CD4-positive, alpha-beta T cell treated with Interleukin-17A for 4 hours (primary cell): ENCODE results near the gene SFTPD.

Source experiments
- DNase-seq: peaks from one replicate; pipeline ENCODE4 v3.0.0-alpha.2; 2020; ENCODE audit warnings: mixed read lengths

The SFTPD gene

DNA sequence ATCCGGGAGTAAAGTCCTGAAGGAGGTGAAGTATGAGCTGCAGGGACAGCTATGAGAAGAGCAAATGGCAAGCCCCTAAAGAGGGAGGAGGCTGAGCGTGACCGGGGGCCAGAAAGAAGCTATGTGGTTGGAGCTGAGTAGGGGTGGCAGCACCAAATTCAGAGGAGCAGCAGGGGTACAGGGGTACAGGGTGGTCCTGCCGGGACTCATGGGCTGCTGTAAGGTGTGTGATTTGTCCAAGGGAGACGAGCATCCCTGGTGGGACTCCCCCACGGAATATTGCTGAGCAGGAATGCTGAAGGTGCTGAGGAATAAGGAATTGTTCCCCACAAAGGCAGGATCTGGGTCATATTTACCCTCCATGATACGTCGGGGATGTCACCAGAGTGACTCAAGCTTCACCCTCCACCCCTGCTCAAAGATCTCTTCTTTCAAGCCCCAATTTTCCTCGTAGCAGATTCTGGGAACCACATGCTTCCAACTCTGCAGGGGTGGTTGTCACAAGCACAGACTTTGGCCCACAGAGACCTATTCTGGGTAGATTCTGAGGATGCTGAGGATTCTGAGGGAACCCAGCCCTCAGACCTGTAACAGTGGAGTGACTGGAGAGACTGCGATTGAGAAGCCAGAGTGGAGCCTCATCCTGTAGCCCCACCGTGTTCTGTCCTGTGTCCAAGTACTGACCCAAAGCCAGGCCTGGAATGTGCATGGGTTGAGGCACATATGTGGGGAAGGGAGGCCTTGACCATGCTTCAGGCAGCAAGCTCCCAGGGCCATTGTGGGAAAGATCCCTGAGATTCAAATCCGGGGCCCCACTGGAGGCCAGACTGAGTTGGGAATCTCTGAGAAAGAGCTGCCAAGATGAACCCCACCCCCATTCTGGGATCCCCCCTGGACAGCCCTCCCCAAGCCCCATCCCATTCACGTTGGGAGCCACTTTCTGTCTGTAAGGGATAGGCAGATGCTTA is 4.2 kb downstream of the SFTPD start:
- DNase-seq: no peak

DNA sequence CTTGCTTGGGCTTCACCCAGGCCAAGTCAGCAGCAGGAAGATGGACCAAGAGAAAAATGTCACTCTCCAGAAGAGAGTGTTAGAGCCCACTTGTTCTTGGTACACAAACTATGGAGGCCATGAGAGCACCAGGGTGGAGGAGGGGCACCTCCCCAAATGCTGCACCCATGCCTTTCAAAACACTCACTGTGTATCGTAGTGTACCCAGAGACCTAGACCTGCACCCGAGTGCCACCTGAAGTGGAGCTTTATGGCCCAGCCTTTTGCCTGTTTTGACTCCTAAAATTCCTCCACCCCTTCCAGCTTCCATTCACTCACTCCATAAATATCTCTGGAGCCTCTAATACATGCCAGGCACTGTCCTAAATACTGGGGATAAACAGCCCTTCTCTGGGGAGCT is 5.0 kb downstream of the SFTPD start:
- no peak for DNase-seq

DNA sequence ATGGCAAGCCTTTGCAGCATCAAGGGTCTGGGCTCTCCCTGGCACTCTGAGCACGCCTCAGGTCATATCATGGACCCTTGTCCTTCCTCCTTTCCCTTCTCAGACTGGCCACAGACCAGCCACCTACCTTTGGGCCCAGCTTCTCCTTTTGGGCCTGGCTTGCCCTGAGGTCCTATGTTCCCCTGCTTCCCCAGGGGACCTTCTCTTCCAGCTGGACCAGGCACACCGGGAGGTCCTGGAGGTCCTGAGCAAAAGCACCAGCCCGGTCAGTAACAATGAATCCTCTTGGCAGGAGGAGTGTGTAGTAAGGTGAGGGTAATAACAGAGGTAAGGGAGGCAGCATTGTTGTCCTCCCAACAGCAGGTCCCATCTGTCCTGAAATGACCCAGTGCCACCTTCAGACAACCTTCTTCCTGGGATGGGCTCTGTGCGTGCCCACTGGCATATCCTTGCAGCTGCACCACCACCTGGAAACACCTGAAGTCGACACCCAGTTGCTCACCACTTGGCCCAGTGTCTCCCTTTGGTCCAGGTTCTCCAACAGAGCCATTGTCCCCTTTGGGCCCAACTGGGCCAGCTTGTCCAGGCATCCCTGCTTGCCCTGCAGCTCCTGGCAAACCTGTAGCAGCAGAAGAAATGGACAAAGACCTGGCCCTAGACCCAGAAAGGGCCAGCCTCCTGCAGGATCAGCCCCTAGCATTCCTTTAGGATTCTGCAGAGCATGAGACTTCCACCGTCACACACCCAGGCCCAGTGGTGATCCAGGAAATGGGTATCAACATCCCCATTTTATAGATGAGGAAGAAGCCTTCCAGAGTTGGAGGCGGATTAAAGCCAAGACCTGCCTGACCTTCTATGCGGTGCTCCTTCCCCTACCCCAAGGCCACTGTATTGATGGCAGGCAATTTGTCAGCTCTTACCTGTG is 6.4 kb downstream of the SFTPD start:
- DNase-seq: no peak

DNA sequence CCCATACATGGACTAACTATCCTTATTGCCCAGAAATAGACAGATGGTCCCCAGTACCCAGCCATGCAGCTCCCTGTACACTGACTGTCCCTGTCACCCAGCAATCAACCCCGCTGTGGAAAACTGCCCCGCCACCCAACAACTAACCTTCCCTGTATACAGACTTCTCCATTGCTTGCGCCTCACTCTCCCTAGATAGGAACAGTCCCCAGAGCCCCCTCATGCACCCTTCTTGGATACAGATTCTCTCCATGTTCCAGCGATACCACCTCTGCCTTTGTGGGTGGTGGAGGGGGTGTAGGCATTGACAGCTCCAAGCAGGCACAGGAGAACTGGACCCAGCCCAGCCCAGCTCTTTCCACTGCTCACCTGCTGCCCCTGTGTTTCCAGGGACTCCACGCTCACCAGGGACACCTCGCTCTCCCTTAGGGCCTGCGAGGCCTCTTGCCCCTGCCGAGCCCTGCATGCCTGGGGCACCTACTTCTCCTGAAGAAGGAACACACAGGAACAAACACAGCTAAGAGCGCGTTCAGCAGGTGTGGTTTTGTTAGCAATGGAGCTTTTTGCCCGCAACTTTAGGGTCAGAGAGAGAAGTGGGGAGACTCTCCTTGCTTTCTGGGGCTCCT is 7.2 kb downstream of the SFTPD start:
- DNase-seq: no peak

DNA sequence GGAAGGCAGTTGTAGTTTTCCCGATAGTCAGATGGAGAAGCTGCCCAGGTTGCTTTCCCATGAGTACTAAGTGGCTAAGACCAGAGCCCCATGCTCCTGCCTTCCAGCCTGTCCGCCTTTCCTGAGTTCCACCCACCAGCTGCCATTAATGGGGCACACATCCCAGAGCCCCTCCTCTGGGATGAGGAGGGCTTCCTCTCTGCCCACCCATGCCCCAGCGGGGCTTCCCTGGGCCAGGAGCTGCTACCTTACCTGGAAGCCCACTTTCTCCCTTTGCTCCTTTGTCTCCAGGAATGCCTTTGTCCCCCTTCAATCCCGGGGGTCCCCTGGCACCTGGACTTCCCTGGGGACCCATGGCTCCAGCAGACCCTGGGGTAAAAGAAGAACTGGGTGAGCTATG is 7.8 kb downstream of the SFTPD start:
- DNase-seq: no peak

DNA sequence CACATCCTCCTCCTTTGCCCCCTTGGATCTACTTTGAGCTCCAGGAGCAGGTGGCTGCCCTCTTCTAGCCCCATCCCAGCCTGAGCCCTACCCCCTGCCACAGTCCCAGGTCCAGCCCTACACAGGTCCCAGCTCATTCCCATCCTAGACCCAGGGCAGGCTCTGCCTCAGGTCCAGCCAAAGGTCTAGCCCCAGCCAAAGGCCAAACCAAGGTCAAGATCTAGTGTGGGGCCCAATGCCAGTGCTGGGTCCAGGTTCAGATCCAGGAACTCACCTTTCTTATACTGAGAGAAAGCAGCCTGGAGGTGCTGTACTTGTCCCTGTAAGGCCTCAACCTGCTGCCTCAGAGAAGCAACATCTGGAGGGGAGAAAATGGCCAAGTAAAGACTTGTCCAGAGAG is 8.5 kb downstream of the SFTPD start:
- no peak for DNase-seq

DNA sequence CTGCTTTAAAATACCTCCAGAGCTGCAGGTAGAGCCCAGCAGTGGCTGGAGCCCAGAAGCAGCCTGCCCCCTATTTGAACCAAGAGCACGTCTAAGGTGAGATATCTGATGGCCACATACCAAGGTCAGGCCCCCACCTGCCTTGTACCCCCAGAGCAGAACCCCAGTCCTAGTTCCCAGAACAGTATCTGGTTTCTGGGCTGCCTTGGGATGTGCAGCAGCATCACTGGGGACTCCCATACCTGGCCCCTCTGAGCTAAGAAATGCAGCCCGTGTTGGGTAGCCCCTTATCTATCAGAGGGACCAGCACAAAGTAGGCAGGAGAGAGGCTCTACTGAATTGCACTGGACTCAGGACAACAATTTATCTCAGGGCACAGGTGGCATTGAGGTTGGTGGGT is 8.9 kb downstream of the SFTPD start:
- no peak for DNase-seq

DNA sequence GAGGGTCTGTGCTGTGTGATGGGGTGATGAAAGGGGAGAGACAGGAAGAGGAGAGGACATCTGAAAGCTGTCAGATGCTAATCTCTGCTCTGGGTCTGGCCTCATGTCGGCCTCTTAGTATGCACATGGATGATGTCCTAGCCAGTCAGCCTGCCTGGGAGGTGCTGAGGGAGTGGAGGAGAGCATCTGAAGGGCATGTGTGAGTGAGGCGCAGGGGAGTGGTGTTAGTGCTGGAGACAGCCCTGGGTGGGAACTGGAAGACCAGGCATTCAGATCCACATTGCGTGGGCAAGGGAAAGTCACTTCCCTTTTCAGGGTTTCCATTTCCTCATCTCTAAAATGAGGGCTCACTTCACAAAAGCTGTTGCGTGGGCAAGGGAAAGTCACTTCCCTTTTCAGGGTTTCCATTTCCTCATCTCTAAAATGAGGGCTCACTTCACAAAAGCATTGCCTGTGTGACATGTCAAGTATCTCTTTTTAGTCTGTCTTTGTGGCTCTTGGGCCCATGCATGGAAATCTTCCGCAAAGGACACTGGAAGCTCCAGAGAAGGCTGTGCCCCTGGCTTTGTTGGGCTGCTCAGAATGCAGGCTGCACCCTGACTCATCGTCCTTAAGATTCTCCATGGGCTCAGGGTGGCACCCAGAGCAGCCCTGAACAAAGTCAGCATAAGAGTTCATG is 10.0 kb downstream of the SFTPD start:
- DNase-seq: no peak

DNA sequence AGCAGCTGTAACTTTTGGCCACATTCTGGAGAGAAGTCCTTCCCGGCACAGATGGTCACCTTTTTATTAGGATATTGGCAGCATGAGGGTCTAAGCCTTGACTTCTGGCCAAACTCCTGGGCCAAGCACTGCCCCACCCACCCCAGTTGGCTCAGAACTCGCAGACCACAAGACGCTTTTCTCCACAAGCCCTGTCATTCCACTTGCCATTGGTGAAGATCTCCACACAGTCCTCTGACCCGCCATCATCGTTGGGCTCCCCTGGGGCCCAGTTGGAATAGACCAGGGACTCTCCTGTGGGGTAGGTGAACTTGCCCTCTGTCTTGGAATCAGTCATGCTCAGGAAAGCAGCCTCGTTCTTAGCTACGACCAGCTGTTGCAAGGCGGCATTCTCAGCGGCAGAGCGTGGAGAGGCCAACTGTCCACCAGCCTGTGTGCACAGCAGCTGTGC is 11.2 kb downstream of the SFTPD start:
- DNase-seq: no peak

DNA sequence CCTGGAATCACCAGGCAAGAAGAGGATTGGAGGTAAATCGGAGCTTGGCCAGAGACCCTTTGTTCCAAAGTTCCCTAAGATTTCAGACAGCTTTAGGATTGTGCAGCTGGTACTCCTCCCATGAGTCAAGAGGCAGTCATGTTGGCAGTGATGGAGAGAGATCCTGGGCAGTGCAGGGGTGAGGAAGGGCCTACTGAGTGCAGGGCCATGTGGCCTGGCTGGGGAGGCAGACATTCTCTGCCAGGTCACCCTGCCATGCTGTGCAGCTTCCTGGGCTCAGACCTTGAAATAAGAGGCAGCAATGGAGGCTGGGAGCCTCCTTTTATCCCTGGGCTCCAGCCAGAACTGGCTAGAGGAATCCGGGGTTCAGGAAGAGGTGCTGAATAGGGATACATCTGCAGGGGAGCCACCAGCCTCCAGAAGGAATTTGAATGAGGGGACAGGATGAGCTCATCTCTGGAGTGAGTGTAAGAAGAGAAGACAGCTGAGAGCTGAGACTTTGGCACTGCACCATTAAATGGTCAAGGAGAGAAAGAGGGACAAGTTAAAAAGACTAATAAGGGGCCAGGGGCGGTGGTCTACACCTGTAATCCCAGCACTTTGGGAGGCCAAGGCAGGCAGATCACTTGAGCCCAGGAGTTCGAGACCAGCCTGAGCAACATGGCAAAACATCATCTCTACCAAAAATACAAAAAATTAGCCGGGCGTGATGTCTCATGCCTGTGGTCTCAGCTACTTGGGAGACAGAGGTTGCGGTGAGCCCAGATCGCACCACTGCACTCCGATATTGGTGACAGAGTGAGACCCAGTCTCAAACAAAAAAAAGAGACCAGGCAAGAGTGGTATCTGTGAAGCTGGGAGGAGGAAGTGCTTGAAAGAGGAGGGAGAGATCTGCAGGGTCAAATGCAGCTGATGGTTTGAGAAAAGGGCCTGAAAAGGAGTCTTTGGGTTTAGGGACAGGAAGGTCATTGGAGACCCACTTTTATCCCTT is 12.0 kb downstream of the SFTPD start:
- no peak for DNase-seq

DNA sequence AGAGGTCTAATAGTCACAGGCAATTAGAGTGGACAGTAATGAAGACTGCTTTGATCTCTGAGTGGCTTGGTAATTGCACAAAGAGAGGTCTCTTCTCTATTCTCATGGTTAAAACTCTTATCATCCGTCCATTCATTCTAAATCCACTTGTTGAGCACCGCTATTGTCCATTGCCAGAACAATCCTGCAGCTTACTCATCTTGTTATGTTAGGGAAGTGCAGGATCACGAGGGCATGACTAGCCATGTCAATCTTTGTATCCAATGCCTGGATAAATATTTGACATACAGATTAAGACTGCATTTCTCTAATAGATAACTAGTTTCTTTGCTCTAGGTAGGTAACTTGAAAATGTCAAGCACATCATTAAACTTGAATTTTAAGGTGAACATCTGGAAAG is 14.9 kb downstream of the SFTPD start:
- DNase-seq: no peak

DNA sequence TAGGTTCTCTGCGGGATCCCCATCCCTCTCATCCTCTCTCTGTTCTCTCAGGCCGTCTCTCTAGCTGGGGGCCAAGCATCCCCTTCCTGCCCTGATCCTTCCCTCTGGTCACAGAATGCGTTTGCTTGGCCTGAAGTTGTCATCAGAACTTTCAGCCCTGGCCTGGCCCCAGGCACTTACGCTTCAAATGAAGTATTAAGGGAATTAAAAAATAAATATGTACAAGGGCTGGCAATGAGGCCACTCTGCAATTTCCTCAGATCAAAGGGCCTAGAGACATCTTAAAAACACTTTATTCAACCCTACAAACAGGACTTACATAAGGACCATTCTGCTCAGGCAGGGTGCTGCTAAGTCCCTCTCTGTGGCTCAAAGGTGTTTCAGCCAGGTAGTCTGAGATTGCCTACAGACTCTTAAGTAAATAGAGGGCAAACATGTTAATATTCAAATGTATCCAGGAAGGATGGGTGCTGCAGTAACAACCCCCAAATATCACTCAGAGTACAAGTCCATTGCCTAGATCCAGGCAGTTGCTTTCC is 16.0 kb downstream of the SFTPD start:
- no peak for DNase-seq

DNA sequence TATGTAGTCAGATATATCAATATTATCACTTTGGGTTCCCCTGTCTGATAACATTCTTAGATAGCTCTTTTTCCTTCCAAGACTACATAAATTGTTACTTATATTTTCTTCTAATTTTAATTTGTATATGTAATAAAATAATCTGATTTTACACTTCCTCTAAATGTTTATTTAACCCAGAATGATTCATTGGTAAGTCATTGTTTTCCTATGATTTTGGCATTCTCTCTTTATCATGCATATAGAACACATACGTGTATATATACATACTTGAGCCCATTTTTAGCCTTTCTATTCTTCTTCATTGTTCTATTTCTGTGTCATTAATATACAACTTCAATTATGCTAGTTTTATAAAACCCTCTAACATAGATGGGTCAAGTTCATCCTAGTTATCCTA is 16.6 kb downstream of the SFTPD start:
- no peak for DNase-seq

DNA sequence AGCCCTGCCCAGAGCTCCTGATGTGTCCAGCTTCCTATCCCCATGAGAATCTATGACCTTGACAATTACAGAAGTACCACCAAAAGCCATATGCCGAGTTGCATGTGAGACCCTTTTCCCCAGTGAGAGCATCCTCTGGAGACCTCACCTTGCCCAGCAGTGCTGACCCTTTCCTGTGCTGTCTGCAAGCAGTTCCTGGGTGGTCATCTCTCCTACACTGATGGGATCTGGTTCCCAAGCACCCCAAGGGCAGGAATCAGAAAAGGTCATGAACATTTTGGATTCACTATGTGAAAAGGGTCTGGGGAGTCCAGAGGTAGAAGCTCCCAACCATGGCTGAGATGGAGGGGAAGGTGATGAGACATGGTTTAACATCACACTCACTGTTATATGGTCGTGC is 18.2 kb downstream of the SFTPD start:
- no peak for DNase-seq

DNA sequence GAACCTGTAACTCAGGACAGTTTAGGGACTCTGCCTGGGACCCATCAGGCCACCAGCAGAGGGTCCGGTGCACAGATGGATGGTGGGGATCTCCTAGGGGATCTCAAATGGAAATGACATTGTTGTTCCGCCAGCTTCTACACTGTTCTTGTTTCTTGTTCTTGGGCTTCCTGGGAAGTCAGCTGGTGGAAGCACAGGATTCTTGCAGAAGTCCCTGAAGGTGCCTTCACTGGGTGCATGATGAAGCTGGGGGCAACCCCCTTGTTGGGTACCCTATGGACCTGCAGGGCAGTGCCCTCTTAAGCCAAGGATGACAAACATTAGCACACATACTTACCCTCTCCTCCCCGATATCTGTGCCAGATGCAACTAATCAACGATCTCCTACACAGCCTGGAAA is 18.6 kb downstream of the SFTPD start:
- no peak for DNase-seq

DNA sequence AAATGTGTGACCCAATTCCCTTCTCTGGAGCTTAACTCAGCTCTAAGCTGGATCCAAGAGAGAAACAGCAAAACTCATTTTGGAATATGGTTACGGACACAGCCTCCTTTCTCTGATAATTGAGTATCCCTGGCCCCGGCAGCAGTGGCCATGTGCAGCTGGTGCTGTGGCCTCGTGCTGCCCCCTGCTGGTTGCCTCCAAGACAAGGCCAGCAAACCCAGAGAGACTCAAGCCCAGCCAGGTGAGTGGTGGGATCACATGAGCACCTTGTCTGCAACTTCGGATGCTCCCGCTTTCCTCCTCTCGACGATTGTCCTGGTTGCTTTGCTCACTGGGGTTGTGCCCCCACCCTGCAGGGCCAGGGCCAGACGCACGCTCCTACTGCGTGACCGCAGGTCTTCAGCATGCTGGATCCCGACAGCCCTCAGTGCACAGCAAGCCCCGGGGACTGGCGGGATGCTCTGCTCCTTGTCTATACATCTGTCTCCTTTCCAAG is 19.4 kb downstream of the SFTPD start:
- DNase-seq: peak; percentile 79

DNA sequence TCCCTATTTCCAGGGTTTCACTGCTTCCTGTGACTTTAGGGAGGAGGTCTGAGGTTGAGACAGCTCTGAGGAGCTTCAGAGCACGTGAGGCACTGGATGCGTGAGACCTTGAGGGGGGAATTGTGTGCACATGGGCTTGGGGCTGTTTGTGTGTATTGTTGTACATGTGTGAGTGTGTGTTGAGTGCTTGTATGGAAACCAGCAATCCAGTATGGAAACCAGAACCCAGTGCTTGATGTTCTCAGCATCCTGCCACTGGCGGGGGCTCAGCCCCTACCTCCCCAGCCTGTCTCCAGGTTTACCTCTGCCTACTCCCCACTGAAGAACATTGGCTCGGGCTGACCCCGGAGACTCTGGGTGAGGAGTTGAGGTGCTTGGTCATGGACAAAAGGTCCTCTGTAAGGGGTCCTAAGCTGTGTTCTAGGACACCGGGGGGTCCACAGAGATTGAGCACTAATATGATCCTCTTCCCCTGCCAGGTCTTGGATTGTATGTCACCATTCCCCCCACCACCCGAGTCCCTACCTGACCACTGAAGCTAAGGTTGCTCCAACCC is 20.8 kb downstream of the SFTPD start:
- DNase-seq: no peak

DNA sequence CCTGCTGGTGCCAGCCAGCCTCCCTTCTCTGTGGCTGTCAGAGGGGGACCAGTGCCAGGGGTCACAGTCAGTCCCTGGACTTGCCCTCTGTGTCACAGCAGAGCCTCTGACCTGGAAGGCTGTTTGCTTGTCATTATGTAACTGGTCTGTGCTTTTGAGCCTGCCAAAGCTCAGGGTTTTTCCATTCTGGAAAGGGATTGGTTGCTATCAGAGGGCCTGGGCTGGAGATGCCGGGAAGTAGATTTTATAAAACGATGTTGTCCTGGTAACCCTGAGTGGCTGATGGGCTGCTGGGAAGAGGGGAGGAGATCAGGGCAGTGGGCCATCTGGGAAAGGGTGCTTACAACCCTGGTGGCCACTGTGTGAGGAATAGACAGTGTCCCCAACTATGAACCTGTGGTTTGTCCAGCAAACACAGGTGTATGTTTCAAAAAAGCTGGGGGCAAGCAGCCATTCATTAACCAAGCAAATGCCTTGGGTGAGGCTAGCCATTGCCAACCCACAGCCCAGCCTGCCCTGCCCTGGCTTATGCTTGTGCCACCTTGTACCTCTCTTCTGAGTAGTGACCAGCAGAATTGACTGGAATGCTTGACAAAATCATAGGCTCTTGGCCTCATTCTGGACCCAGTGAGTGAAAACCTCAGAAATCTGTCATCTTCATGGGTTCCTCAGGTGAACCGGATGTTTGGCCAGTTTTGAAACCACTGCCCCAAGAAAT is 21.6 kb downstream of the SFTPD start:
- no peak for DNase-seq

DNA sequence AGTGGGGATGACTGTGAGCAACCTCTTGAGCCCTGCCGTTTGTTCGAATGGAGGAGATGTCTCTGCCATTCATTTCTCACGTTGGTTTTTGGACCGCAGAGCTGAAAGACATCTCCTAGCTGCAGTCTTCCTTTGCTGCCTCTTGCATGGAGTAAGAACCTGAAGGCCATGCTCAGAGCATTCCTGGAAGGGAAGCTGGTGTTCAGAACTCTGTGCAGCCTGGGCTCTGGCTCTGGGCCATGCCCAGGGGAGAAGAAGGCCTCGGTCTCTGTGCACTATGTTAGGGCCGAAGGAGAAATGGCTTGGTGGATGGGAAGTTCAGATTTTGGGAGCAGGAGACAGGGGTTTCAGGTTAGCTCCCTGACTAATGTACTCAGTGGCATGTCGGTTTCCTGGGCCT is 22.9 kb downstream of the SFTPD start:
- no peak for DNase-seq

DNA sequence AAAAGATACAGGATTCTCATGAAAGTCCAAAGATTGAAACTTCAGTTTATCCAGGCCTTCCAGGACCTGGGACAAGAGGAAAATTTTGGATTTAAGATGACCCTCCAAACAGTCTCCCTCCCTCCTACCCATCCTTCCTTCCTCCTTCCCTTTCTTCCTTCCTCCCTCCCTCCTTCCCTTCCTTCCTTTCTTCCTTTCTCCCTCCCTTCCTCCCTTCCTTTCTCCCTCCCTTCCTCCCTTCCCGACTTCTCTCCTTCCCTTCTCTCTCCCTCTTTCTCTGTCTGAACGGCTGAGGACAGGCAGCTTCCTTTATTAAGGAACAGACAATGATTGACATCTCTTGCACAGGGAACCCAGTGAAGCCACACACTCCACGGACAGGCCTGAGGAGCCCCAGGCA is 23.3 kb downstream of the SFTPD start:
- no peak for DNase-seq
